HuH-7 (cell line): ENCODE measurements around the gene CRYBG3.

ENCODE experiments used
- DNase-seq: peaks from one replicate; pipeline ENCODE4 v3.0.0; 2011; ENCODE audit warnings: low spot score

Gene CRYBG3

DNA sequence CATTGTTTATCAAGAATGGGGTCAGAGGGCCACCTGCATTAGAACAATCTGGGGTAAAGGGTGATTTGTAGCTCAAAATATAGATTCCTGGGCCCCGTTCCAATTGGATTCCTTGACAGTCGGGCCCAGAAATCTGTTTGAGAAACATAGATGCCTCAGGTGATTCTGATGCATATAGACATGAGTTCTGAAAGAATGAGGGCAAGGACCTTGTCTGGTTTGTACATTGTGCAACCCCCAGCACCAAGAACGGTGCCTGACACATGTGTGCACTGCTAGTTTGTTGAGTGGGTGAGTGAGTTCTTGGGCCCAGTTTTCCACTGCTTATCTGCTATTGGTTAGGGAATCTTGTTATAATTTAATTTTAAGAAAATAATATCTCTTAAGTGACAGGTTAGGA is 16.6 kb downstream of the CRYBG3 start:
- DNase-seq, result no peak

- no peak for DNase-seq
Observed at GRCh38 chr3:97839944-97840343, 18.1 kb downstream of the CRYBG3 start.

- DNase-seq, result no peak
Observed at GRCh38 chr3:97841304-97841703, 19.5 kb downstream of the CRYBG3 start.

DNA sequence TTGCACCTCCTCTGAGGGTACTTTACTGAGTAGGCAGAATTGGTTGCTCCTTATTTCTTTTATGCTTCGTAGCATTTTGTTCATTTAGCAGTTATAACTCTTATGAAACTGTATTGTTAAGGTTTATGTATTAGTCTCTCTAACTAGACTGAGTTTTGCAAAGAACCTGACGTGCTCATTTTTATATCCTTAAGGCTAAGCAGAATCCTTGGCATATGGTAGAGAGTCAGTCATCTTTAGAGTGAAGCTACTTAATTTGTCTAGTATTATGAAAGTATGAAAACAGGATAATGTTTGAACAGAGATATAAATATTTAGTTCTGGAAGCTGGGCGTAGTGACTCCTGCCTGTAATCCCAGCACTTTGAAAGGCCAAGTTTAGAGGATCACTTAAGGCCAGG is 20.1 kb downstream of the CRYBG3 start:
- DNase-seq, result no peak

GRCh38 chr3:97848779-97849178 is 27.0 kb downstream of the CRYBG3 start:
- no peak for DNase-seq

GRCh38 chr3:97857401-97857800 is 35.6 kb downstream of the CRYBG3 start:
- DNase-seq, result no peak

DNA sequence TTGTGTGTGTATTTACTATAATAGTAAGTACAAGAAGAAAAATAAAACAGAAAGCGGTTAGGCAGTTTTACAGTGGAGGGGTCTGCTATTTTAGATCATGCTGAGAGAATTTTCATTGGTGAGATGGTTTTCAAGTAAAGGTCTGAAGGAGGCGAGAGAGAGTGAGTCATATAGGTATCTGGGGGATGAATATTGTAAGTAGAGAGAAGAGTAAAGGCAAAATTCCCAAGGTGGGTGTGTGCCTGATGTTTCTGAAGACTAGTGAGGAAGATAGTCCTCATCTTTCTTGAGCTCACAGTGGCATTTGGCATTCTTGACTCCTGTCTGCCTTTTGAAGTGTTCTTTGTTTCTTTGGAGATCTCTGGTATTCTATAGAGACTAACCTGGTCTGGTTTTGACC is 38.6 kb downstream of the CRYBG3 start:
- no peak for DNase-seq

GRCh38 chr3:97862582-97862981 is 40.8 kb downstream of the CRYBG3 start:
- DNase-seq, result no peak

- no peak for DNase-seq
Observed at GRCh38 chr3:97863031-97863430, 41.2 kb downstream of the CRYBG3 start.

DNA sequence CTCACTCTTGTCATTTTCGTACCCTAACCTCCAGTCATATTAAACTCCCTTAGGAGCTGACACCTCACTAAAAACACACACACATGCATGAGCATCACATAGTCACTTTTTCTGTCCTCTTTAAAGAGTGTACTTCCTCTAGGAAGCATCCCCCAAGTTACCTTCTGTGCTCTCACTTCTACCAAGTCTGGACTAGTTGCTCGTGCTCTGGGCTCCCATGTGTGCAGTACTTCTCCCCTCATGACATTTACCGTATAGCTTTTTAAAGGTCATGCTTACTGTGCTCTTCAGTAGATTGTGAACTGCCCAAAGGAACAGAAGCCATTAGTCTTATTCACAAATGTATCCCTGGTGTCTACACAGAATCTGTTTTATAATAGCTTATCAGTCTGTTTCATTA is 42.0 kb downstream of the CRYBG3 start:
- no peak for DNase-seq

DNA sequence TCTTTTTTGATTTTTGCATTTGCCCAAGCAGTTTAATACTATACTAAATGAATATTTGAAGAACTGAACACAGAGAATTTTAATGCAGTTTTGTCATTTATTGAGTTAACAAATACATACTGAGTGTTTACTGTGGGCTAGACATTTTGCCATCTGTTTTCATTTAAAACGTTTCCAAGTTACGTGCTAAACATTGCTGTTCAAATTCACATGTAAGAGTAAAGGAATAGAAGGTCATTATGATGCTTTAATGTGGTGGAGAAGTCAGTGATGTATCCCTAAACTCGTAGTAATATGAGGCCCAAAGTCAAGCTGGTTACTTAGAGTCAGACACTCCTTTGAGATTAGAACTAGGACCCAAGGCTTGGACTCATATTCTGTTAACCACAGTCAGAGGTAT is 49.4 kb downstream of the CRYBG3 start:
- DNase-seq, result no peak

DNA sequence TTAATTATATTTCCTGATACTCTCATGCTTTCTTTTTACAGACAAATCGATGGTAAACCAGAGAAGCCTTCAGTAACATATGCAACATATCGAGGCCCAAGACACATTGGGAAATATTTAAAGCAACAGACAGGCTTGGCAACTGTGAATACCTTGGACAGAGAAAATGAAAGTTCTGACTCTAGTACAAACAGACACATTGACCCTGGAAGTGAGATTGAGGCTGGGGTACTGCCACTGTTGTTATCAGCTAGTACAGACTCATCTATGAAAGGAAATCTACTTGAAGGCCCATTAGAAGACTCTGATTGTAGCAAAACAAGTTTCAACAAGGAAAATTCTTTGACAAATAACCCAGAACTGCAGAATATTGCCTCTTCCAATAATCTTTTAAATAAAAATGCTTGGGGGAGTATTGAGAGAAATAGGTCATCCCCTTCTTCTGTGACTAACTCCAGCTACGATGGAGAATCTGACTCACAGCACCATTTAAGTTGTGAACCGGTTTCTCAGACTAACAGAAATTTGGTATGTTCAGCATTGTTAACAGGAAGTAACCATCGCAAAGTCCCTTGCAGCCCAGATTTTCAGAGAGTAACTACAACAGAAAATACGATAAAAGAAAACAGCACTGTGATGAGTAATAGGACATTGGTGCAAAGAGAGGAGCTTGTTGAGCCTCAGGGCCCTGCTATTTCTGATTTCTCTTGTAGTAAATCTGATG is 50.2 kb downstream of the CRYBG3 start:
- no peak for DNase-seq

GRCh38 chr3:97872525-97873042 is 50.8 kb downstream of the CRYBG3 start:
- no peak for DNase-seq

DNA sequence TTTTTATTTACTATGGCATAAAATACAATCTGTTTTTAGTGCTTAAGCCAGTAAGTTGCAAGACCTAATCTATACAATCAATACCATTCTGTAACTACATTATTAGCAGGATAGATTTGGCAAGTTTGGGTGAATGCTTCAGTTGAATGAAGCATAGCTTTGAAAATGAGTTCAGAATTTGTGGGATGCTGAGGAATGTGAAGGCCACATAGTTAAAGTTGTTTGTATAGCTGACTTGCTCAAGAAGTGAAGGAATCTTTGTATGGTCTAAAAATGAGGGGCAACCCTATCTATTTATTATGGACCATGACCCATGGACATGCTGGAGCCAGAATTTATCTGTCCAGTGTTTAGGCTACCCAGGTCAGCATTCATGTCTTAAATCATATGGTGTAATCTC is 58.5 kb downstream of the CRYBG3 start:
- DNase-seq, result no peak

DNA sequence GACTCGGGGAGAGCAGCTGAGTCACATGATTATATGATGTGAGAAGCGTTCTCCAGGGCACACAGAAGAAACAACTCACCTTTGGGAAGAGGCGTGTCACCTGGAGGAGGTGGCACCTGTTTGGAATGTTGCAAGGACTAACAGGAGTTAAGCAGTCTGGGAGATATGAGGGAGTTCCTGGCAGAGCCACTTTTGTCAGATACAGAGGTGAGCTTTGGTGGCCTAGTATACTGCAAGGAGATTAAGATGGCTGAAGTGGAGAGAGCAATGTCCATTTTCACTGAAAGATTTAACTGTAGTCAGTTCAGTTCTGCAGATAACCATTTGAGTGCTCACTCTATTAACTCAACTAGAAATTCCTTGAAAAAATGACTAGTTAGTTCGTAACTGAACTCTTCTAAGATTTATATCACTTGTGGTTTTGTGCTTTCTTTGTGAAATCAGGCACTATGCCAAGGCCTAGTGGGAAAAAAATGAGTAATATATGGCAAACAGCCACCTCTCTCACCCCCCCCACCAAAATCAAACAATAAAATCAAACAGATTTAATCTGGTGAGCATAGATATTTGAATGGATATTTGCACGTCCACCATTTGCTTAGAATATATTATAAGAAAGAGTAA is 61.3 kb downstream of the CRYBG3 start:
- DNase-seq, result no peak

GRCh38 chr3:97883736-97884135 is 61.9 kb downstream of the CRYBG3 start:
- DNase-seq, result no peak

DNA sequence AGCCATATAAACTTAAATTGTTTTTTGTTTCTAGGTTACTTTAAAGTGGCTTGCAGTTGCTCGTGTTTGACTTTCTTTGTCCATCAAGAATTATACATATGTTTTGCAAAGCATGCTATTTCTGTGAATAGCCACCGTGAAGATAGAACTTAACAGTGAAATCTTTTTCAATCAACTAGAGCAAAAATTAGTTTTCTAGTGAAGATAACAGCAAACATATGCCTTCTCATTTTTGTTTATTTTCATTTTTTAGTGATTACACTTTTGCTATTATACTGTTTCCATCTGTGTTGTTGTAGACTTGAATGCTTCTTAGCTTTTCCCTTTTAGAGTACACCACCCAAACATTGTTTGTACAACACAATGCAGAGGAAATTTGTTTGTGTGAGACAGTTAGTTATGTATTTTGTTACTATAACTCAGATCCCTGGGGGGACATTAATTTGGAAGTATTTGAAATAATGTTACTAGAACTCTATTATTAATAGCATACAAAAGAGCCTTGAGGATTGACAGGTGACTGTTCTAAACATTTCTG is 62.8 kb downstream of the CRYBG3 start:
- DNase-seq, result no peak

GRCh38 chr3:97885931-97886824 is 64.4 kb downstream of the CRYBG3 start:
- no peak for DNase-seq

DNA sequence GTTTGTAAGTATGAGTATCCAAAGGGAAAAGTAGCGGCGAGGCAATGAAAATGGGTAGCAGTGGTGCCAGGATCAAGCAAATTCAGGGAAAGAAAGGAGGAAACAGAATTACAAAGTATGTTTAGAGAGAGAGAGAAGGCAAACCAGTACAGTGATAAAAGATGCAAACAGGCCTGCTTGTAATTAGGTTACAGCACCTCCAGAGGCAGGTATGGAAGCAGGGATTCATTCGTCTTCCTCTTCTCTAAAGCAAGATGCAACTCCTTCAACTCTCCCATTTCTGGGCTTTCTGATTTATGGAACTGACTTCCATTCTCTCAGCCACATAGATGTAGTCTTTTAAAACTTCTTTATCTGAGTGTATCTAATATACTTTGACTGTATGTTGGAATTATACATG is 68.0 kb downstream of the CRYBG3 start:
- no peak for DNase-seq

- DNase-seq, result no peak
Observed at GRCh38 chr3:97892852-97893251, 71.0 kb downstream of the CRYBG3 start.

GRCh38 chr3:97895216-97895615 is 73.4 kb downstream of the CRYBG3 start:
- DNase-seq, result no peak

GRCh38 chr3:97896129-97896528 is 74.3 kb downstream of the CRYBG3 start:
- DNase-seq, result no peak

GRCh38 chr3:97896547-97896946 is 74.7 kb downstream of the CRYBG3 start:
- DNase-seq, result no peak
